C4-2B (cell line): ENCODE measurements around the gene RPL9.

Source experiments
- CTCF ChIP-seq: fragments of 450-650 bp; conservative IDR thresholded peaks from 2 replicates; pipeline ENCODE4 v1.5.1; 2017; ENCODE audit warnings: mild to moderate bottlenecking
- ZFX ChIP-seq: fragments of 450-650 bp; IDR thresholded peaks from 2 replicates; pipeline ENCODE4 v1.6.1; 2017

GRCh38 chr4:39505581-39505980 is 46.9 kb upstream of the RPL9 start:
- no peak for TF ChIP-seq CTCF
- TF ChIP-seq ZFX = no peak
